ENCODE measurements around the gene ASPG. TPM values are rescaled to one million over a fixed set of nuclear protein-coding genes. Genes with fewer than 3 reads are reported as not detected.

The ASPG gene
- polyA plus RNA-seq, 1 donor (not counting 4 experiments of a cell fraction or from before 2014, with no cell fraction given), result 0.10 TPM

GRCh38 chr14:104107611-104108569 lies 22.4 kb downstream of the ASPG start:
- no peak for DNase-seq (ENCODE audit: low read depth, low spot score)
- Histone ChIP-seq H3K27me3 (ENCODE audit: control insufficient read depth, extremely low read depth, insufficient read depth, low read length) (no peaks in the 10 kb centered on the region), H3K4me3 (ENCODE audit: control insufficient read depth in 2 of 3, extremely low read depth in 1 of 3, insufficient read depth in 2 of 3, low read depth in 1 of 3, low read length in 3 of 3) (no peak overlapping the region), H2AFZ (ENCODE audit: control insufficient read depth, low read length) (no peak overlapping the region), H3K79me2 (ENCODE audit: control insufficient read depth, insufficient read depth, low read length) (no peaks in the 10 kb centered on the region), H3K4me2 (ENCODE audit: control insufficient read depth, extremely low read depth, insufficient read depth, low read depth, low read length) (peak overlapping the region; percentile 41), H3K9me1 (ENCODE audit: control insufficient read depth, extremely low read depth, insufficient read depth, low read length) (no peaks in the 10 kb centered on the region), H3K36me3 (ENCODE audit: control insufficient read depth in 2 of 2, extremely low read depth in 1 of 2, insufficient read depth in 2 of 2, low read length in 2 of 2) (no peaks in the 10 kb centered on the region), H3K9me3 (ENCODE audit: control insufficient read depth, low read depth, low read length) (no peaks in the 10 kb centered on the region), H3K4me1 (ENCODE audit: control insufficient read depth, extremely low read depth, insufficient read depth, low read length) (peaks cover 22% of the 10 kb centered on the region), H3K9ac (ENCODE audit: control insufficient read depth, extremely low read depth, insufficient read depth, low read length) (peak overlapping the region; percentile 13), H4K20me1 (ENCODE audit: control insufficient read depth, extremely low read depth, insufficient read depth, low read length) (no peaks in the 10 kb centered on the region), H3K27ac (ENCODE audit: control insufficient read depth, insufficient read depth, low read length) (no peak overlapping the region)
- FAIRE-seq, result no peak
- dilution Hi-C loops (cut with MboI; ENCODE audit: extremely low pct_ligation_motif_present, low sequenced_read_pairs), result no loop called here
- TF ChIP-seq CTCF (optimal IDR thresholded peaks at IDR 0.05 in 1 of 3, IDR thresholded peaks at IDR 0.05 in 1 of 3, conservative IDR thresholded peaks at IDR 0.05 in 1 of 3; ENCODE audit: extremely low read depth in 1 of 3, insufficient read depth in 2 of 3, low read length in 3 of 3) (no peak), EZH2 (IDR thresholded peaks at IDR 0.05; ENCODE audit: low read length) (no peak)

- Histone ChIP-seq H3K27ac (ENCODE audit: control insufficient read depth, insufficient read depth, low read length) (no peak overlapping the region), H3K4me2 (ENCODE audit: control insufficient read depth, extremely low read depth, insufficient read depth, low read depth, low read length) (peak overlapping the region; percentile 39), H3K9ac (ENCODE audit: control insufficient read depth, extremely low read depth, insufficient read depth, low read length) (peak overlapping the region; percentile 13), H3K36me3 (ENCODE audit: control insufficient read depth in 2 of 2, extremely low read depth in 1 of 2, insufficient read depth in 2 of 2, low read length in 2 of 2) (no peaks in the 10 kb centered on the region), H3K4me3 (ENCODE audit: control insufficient read depth in 2 of 3, extremely low read depth in 1 of 3, insufficient read depth in 2 of 3, low read depth in 1 of 3, low read length in 3 of 3) (no peak overlapping the region), H3K27me3 (ENCODE audit: control insufficient read depth, extremely low read depth, insufficient read depth, low read length) (no peaks in the 10 kb centered on the region), H2AFZ (ENCODE audit: control insufficient read depth, low read length) (no peak overlapping the region), H3K9me1 (ENCODE audit: control insufficient read depth, extremely low read depth, insufficient read depth, low read length) (no peaks in the 10 kb centered on the region), H3K9me3 (ENCODE audit: control insufficient read depth, low read depth, low read length) (no peaks in the 10 kb centered on the region), H3K4me1 (ENCODE audit: control insufficient read depth, extremely low read depth, insufficient read depth, low read length) (peaks cover 22% of the 10 kb centered on the region), H4K20me1 (ENCODE audit: control insufficient read depth, extremely low read depth, insufficient read depth, low read length) (peaks cover 3% of the 10 kb centered on the region), H3K79me2 (ENCODE audit: control insufficient read depth, insufficient read depth, low read length) (no peaks in the 10 kb centered on the region)
- DNase-seq (ENCODE audit: low read depth, low spot score) (no peak), FAIRE-seq (no peak)
- TF ChIP-seq CTCF (optimal IDR thresholded peaks at IDR 0.05 in 1 of 3, IDR thresholded peaks at IDR 0.05 in 1 of 3, conservative IDR thresholded peaks at IDR 0.05 in 1 of 3; ENCODE audit: extremely low read depth in 1 of 3, insufficient read depth in 2 of 3, low read length in 3 of 3), result no peak
- TF ChIP-seq EZH2 (IDR thresholded peaks at IDR 0.05; ENCODE audit: low read length), result no peak
- dilution Hi-C loops (cut with MboI; ENCODE audit: extremely low pct_ligation_motif_present, low sequenced_read_pairs), result no loop called here
Observed at GRCh38 chr14:104108570-104109541, 23.4 kb downstream of the ASPG start.

All from keratinocyte (primary cell).